NCI-H187 (cell line): Measurements from ENCODE around the gene TSHR.
"Not testable (repeated sequence)": the region's sequence is repeated elsewhere in the genome, so short reads cannot be mapped to it uniquely, and the experiment has no call there.

Experiments
- DNase-seq, 2 experiments: peaks; one replicate each; lab custom pipeline; 2025; lab: John Stamatoyannopoulos, UW

TSHR gene

DNA sequence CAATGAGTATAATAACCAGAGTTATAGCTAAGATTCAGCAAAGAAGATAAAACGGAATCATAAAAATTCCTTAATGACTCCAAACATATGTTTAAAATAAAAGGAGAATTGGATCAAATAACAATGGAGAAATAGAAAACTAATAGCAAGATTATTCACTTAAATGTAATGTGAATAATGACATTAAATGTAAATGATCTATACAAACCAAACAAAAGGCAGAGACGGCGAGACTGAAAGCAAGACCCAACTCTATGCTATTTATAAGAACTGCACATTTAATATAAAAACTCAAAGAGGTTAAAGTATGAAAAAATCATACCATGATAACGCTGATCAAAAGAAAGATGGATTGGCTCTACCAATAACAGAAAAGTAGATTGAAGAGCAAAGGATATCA is 3.9 kb upstream of the TSHR start:
- no peak for DNase-seq

GRCh38 chr14:80953211-80953610 is 2.2 kb upstream of the TSHR start:
- DNase-seq, result not testable (repeated sequence)

DNA sequence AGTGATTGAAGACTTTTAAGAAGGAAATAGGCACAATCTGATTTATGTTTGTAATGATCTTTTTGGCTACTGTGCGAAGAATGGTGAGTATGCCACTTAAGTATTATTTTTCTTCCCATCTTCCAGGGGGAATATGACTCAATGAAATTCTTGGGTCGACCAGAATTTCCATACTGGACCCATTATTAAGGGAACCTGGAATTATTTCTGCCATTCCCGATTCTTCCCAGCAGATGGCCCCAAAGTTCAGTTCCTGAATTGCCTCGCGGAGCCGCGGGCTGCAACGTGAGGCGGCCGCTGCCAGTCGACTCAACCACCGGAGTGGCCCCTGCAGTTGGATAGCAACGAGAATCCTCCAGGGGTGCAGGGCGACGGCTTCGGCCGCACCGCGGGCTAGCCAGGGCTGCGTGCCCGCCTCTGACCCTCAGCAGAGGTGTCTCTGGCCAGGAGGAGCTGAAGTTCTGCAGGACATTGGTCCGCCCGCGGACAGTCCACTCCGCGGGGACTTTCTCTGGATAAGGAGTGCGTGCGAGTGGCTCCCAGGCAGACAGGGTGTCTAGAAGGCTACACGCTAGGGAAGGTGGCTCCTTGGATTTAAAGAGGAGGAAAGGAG is 628 bp upstream of the TSHR start:
- DNase-seq, result peak; percentile 69 to 86

DNA sequence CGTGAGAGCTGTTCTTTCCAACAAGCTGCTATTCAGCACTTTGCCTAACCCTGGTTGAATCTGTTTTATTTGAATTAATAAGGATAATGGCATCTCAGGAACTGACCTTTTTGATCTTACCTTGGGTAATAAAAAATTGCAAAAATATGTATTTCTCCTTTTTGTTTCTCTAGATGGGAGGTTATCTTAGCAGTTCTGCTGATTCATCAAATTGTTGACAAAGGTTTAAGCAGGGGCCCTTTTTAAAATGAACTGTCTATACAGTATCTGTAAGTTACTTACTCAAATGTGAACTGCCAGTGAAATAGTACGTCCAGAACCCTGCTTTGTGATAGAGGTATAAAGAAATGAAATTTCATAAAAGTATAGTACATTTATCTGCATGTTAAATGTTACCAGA is 681 bp downstream of the TSHR start:
- no peak for DNase-seq

GRCh38 chr14:80956922-80957321 is 1.5 kb downstream of the TSHR start:
- DNase-seq, result no peak

DNA sequence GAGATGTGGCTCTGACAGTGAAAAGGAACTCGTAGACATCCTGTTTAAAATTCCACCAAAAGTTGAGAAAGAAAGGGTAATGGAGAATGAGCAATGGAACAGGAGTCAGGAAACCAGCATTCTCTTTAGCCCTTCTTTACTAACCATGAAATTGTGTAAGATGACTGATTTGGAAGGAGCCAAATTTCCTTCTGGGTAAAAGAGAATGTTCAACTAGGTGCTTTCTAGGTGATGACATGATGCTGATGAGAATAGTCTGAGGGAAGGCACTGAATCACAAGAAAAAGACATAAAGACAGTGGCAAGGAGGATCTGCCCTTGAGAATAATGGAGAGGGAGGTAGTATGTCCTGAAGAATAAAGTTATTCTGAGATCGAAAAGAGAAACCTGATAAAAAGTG is 2.2 kb downstream of the TSHR start:
- DNase-seq, result no peak

GRCh38 chr14:80958226-80958625 is 2.8 kb downstream of the TSHR start:
- no peak for DNase-seq

DNA sequence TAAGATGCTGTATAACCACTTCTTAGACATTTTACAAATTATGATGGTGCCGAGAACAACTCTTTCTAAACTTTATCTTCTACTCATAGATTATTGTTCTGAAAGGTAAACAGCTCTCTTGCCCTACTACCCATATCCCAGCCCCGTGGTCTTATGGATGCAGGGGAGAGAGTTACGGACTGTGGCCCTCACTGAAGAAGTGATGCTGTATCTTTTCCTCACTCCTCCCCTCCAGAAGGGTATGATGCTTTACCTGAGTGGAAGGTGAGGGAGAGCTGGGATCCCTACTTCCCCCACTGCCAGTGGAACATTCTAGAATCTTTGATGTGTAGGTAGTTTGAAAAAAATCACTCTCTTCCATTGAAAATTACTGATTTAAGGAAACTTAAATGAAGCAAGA is 3.5 kb downstream of the TSHR start:
- no peak for DNase-seq

GRCh38 chr14:80959496-80959895 is 4.1 kb downstream of the TSHR start:
- peak in 1 of 2 experiments; percentile 8 for DNase-seq

GRCh38 chr14:80965037-80965436 is 9.6 kb downstream of the TSHR start:
- DNase-seq, result no peak

DNA sequence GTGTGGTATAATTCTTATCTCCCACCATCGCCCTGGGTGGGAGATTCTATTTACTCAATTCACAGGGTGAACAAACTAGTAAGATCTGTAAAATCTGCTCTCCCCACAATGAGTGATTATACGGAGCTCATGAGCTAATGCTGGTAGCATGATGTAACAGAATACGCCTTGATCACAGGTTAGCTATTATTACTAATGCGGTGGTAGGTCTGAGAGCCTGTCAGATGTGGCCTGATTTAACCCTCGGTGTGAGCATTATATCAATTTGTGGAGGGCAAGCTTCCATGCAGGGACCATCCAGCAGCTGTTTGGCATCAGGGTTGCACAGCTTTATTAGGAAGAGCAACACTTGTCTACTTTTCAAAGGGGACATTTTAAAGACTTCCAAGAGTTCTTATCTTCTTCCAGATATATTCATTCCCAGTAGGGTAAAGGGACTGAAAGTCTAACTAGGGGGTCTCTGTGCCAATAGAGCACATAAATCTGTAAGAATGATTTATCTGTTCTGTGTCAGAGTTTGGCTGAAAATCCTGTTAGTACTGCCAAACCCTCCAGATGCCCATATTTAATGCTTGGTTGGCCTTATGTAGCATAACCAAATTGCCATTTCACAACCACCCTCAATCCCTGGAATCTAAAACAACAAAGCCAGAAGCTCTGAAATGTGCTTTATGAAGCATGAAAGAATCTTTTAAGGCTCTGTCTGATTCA is 18.7 kb downstream of the TSHR start:
- DNase-seq, result no peak

- no peak for DNase-seq
Observed at GRCh38 chr14:80974679-80975078, 19.3 kb downstream of the TSHR start.

DNA sequence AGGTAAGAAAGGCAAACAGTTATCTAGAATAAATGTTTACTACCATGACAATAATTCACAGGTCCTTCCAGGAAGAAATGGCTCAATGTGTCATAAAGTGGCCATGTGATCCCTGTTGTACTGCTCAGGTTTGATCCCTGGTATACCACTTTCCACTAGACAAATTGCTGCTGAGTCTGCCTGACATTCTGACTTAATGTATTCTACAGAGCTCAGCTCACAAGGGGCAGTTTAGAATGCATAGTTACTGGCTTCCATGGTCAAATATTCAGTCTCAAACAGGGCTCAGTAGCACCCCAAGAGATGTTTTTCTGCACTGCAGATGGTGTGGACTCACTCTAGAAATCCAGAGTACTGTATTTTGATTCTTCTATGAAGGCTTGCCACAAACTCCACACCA is 21.8 kb downstream of the TSHR start:
- DNase-seq, result no peak

- DNase-seq, result no peak
Observed at GRCh38 chr14:80978403-80978802, 23.0 kb downstream of the TSHR start.

GRCh38 chr14:80979951-80980350 is 24.5 kb downstream of the TSHR start:
- no peak for DNase-seq

DNA sequence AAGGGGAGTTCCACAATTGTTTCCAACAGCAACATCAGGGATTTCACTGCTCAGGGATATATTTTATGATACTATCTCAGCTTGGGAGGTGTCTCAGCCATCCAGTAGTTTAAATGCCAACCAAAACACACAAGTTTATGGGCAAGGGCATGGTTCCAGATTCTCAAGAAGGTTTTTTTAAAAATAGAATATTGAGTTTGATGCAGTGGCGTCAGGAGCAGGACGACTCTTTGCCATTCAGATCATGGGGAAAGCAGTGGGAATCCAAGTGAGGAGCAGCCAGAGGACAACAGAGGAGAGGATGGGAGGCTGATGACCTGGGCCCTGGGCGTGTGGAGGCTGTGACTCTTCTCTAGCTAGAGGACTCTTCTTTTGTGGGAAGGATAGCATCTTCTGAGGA is 25.7 kb downstream of the TSHR start:
- no peak for DNase-seq

DNA sequence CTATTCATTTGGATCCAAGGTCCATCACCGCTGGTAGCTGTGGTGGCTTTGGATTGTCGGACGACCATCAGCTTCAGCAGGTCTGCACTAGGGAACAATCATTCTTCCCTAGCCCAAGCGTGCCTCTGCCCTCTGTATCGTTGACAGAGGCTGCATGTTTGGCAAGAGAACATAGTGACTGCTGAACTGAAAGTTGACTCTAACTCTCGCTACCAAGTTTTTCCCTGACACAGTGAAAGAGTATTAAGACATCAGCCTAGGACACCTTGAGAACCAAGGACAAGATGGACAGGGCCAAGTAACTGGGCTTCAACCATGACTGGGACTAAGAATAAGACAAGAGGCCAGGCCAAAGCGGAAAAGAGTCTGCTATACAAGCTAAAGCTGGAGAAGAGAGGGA is 26.3 kb downstream of the TSHR start:
- no peak for DNase-seq

DNA sequence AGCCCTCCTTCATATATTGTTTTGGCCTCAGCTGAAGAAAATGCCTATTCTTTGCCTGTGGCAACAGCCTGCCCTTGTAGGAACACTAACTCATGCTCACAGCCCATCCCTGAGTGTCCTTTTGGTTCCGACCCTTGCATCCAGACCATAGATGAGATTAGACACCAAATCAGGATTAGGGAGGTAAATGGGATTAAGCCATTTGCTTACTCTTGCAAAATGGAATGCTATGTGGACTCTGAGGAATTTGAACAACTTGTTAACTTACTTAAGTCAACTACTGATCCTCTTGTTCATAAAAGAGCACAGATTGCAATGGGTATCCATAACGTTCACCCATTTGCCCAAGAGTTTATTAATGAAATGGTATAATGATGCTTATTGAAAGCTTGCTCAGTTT is 27.3 kb downstream of the TSHR start:
- DNase-seq, result no peak

DNA sequence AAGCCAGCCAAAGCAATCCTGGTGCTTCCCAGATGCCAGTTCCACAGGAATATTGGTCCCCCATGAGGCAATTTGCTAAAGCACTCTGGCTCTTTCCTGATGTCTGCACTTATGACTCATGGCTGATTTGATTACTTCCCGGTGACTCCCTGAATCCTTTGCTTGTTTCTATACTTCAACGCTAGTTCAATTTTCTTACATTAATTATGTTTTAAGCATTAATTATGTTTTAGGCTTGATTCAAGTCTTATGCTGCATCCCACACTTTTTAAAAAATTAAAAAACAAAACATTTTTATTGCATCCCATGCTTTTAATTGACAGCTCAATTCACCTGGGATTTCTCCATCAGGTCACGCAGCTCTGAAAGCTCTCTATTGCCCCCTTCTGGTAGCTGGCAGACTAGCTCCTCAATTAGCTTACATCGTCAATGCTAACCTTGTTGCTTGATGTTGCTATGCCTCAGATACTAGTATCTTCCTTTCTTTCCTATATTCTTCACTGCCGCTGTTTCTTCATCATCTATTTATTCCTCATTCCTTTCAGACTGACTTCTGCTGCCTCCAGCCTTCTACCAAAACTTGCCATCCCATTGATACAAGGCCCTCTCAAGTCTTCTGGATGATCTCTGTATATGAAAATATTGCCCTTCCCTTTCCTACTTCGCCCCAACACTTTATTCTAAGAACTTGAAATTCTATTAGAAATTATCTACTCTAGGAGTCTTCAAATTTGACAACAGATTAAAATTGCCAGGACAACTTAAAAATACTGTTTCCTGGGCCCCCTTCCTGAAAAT is 32.0 kb downstream of the TSHR start:
- peak; percentile 68 to 76 for DNase-seq

DNA sequence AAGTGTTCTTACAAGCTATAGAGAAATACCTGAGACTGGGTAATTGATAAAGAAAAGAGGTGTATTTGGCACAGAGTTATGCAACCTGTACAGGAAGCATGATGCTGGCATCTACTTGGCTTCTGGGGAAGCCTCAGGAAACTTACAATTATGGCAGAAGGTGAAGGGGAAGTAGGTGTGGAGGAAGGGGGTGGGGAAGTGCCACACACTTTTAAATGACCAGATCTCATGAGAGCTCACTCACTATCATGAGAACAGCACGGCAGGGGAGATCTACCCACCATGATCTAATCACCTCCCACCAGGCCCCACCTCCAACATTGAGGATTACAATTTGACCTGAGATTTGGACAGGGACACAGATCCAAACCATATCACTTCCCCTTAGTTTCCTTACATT is 32.8 kb downstream of the TSHR start:
- no peak for DNase-seq

GRCh38 chr14:80988735-80989429 is 33.5 kb downstream of the TSHR start:
- DNase-seq, result no peak

- no peak for DNase-seq
Observed at GRCh38 chr14:80992580-80992979, 37.2 kb downstream of the TSHR start.
